ENCODE results near the gene SUGCT. TPM values are rescaled to one million over a fixed set of nuclear protein-coding genes. Genes with fewer than 3 reads are reported as not detected.
"Not testable (repeated sequence)": the region's sequence is repeated elsewhere in the genome, so short reads cannot be mapped to it uniquely, and the experiment has no call there.

Gene SUGCT
- total RNA-seq, 1 experiment from 2014 or later = 9.9 TPM

DNA sequence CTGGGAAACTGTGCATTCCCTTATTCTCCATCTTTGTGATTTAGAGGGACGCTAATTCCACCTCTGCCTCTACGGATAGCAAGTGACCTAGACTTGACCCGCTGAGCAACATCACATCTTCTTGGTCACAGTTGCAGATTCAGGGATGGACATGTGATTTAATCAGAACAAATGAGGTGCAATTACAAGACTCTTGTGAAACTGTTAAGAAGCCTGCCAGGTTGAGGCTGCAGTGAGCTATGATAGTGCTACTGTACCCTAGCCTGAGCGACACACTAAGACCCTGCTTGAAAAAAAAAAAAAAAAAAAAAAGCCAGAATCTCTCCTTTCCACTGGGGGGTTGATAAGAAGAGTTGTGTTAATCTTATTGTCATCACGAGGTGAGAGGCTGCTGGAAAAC, 14.8 kb upstream of the SUGCT start:
- Histone ChIP-seq H3K9me3 (no peaks in the 10 kb centered on the region), H3K4me1 (0 out of 2 replicates have a peak, but pooled peaks cover 6% of the 10 kb centered on the region), H3K4me3 (ENCODE audit: low read depth, low read length) (no peak overlapping the region), H3K27me3 (replicated peaks; ENCODE audit: control insufficient read depth, insufficient read depth, low read length) (no peaks in the 10 kb centered on the region), H3K36me3 (ENCODE audit: control insufficient read depth, insufficient read depth, low read length) (no peaks in the 10 kb centered on the region)
- no peaks in the 10 kb centered on the region for H3K27me3 Mint-ChIP-seq (ENCODE audit: insufficient read depth, unreplicated experiment)
- intact Hi-C loops (cut with micrococcal nuclease; ENCODE audit: unreplicated experiment) = no loop called here
- H3K27ac Mint-ChIP-seq (ENCODE audit: unreplicated experiment) = no peak overlapping the region
- POLR2A ChIA-PET = no interaction called here
- H3K9me3 Mint-ChIP-seq (ENCODE audit: unreplicated experiment) = no peaks in the 10 kb centered on the region
- CTCF ChIA-PET = no interaction called here
- no peak overlapping the region for H3K4me3 Mint-ChIP-seq (ENCODE audit: unreplicated experiment)
- no peak for DNase-seq
- H3K4me1 Mint-ChIP-seq (ENCODE audit: low read depth, unreplicated experiment) = peaks cover 4% of the 10 kb centered on the region
- BruUV-seq (replicated peaks) = no TSS peak
- no peaks in the 10 kb centered on the region for H3K36me3 Mint-ChIP-seq (ENCODE audit: insufficient read depth, unreplicated experiment)
- TF ChIP-seq, protein P1, sequence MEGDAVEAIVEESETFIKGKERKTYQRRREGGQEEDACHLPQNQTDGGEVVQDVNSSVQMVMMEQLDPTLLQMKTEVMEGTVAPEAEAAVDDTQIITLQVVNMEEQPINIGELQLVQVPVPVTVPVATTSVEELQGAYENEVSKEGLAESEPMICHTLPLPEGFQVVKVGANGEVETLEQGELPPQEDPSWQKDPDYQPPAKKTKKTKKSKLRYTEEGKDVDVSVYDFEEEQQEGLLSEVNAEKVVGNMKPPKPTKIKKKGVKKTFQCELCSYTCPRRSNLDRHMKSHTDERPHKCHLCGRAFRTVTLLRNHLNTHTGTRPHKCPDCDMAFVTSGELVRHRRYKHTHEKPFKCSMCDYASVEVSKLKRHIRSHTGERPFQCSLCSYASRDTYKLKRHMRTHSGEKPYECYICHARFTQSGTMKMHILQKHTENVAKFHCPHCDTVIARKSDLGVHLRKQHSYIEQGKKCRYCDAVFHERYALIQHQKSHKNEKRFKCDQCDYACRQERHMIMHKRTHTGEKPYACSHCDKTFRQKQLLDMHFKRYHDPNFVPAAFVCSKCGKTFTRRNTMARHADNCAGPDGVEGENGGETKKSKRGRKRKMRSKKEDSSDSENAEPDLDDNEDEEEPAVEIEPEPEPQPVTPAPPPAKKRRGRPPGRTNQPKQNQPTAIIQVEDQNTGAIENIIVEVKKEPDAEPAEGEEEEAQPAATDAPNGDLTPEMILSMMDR (IDR thresholded peaks at IDR 0.05; ENCODE audit: insufficient read depth in 1 of 2, low read depth in 1 of 2, low read length in 1 of 2, severe bottlenecking in 1 of 2, unreplicated experiment in 1 of 2) = no peak

DNA sequence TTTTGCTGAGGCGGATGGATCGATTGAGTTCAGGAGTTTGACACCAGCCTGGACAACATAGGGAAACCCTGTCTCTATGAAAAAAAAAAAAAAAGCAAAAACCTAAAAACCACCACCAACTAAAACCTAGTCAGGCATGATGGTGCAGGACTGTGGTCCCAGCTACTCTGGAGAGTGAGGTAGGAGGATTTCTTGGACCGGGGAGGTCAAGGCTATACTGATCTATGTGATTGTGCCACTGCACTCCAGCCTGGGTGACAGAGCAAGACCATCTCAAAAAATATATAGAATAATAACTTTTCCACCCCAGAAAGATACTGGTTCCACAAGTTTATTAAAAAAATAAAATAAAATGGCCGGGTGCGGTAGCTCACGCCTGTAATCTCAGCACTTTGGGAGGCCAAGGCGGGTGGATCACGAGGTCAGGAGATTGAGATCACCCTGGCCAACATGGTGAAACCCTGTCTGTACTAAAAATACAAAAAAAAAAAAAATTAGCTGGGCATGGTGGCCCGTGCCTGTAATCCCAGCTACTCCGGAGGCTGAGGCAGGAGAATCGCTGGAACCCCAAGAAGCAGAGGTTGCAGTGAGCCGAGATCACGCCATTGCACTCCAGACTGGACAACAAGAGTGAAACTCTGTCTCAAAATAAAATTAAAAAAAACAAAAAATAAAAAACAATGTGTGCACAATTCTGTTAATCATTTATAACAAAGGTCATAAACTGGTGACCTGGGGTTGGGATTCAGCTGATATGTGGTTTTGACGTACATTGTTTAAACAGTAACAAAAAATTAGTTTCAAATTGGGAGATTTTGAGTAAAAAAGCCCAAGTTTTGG, 12.5 kb upstream of the SUGCT start:
- H3K36me3 Mint-ChIP-seq (ENCODE audit: insufficient read depth, unreplicated experiment); POLR2A ChIA-PET; DNase-seq; BruUV-seq (replicated peaks); H3K4me1 ChIP-seq; intact Hi-C loops (cut with micrococcal nuclease; ENCODE audit: unreplicated experiment); H3K27me3 Mint-ChIP-seq (ENCODE audit: insufficient read depth, unreplicated experiment); H3K4me3 ChIP-seq (ENCODE audit: low read depth, low read length); H3K4me1 Mint-ChIP-seq (ENCODE audit: low read depth, unreplicated experiment); H3K9me3 ChIP-seq; H3K27me3 ChIP-seq (replicated peaks; ENCODE audit: control insufficient read depth, insufficient read depth, low read length); H3K9me3 Mint-ChIP-seq (ENCODE audit: unreplicated experiment); H3K36me3 ChIP-seq (ENCODE audit: control insufficient read depth, insufficient read depth, low read length); H3K27ac Mint-ChIP-seq (ENCODE audit: unreplicated experiment); H3K4me3 Mint-ChIP-seq (ENCODE audit: unreplicated experiment); CTCF ChIA-PET: not testable (repeated sequence)

DNA sequence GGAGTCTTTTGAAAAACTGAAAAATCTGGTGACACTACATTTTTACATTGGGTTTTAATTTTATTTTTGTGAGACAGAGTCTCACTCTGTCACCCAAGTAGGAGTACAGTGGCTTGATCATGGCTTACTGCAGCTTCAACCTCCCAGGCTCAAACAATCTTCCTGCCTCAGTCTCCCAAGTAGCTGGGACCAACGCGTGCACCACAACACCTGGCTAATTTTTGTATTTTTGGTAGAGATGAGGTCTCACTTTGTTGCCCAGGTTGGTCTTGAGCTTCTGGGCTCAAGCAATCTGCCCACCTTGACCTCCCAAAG, 11.9 kb upstream of the SUGCT start:
- H3K27ac Mint-ChIP-seq (ENCODE audit: unreplicated experiment) = no peak overlapping the region
- H3K9me3 Mint-ChIP-seq (ENCODE audit: unreplicated experiment) = no peaks in the 10 kb centered on the region
- CTCF ChIA-PET = no interaction called here
- Histone ChIP-seq H3K9me3 (no peaks in the 10 kb centered on the region), H3K4me3 (ENCODE audit: low read depth, low read length) (no peak overlapping the region), H3K27me3 (replicated peaks; ENCODE audit: control insufficient read depth, insufficient read depth, low read length) (no peaks in the 10 kb centered on the region), H3K4me1 (0 out of 2 replicates have a peak, but pooled peaks cover 6% of the 10 kb centered on the region), H3K36me3 (ENCODE audit: control insufficient read depth, insufficient read depth, low read length) (no peaks in the 10 kb centered on the region)
- H3K4me3 Mint-ChIP-seq (ENCODE audit: unreplicated experiment) = no peak overlapping the region
- intact Hi-C loops (cut with micrococcal nuclease; ENCODE audit: unreplicated experiment) = no loop called here
- no TSS peak for BruUV-seq (replicated peaks)
- H3K27me3 Mint-ChIP-seq (ENCODE audit: insufficient read depth, unreplicated experiment) = no peaks in the 10 kb centered on the region
- TF ChIP-seq, protein P1 (IDR thresholded peaks at IDR 0.05; ENCODE audit: insufficient read depth in 1 of 2, low read depth in 1 of 2, low read length in 1 of 2, severe bottlenecking in 1 of 2, unreplicated experiment in 1 of 2) = no peak
- no peak for DNase-seq
- POLR2A ChIA-PET = no interaction called here
- peaks cover 4% of the 10 kb centered on the region for H3K4me1 Mint-ChIP-seq (ENCODE audit: low read depth, unreplicated experiment)
- H3K36me3 Mint-ChIP-seq (ENCODE audit: insufficient read depth, unreplicated experiment) = no peaks in the 10 kb centered on the region
